ENCODE data around the gene DPY19L3.
"Not testable (repeated sequence)": the region's sequence is repeated elsewhere in the genome, so short reads cannot be mapped to it uniquely, and the experiment has no call there.

The DPY19L3 gene

DNA sequence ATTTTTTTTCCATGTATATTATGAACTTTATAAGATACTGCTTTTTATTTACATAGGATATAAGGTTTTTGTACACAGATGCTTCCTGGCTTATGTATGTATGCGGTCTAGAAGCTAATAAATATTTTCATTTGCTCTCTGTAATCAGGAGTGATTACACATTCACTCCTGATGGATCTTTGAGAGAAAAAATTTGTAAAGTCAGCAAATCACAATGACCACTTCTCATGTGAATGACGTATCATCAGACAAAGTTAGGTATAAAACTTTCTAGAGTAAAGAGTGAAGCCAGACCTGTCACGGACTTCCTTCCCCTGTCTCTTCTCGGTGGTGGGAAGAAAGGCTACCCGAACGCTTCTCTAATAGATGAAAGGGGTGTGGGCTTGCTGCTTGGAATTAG, 31.1 kb downstream of the DPY19L3 start:
- in situ Hi-C loops (cut with MboI; ENCODE audit: low sequenced_read_pairs), result no loop called here

DNA sequence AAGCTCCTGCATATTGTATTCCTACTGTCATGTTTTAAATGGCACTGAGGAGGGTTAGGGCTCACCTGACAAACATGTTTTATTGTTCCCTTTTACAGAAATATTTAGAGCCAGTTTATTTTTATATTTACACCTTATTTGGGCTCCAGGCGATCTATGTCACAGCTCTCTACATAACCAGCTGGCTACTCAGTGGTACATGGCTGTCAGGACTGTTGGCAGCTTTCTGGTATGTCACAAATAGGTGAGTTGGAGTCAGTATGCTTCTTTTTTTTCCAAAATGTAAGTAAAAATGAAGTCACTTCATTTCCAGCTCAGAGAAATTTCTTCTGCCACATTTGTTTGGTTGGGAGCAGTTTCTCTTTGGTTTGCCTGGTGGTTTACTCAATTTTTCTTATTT, 31.5 kb downstream of the DPY19L3 start:
- in situ Hi-C loops (cut with MboI; ENCODE audit: low sequenced_read_pairs), result no loop called here

DNA sequence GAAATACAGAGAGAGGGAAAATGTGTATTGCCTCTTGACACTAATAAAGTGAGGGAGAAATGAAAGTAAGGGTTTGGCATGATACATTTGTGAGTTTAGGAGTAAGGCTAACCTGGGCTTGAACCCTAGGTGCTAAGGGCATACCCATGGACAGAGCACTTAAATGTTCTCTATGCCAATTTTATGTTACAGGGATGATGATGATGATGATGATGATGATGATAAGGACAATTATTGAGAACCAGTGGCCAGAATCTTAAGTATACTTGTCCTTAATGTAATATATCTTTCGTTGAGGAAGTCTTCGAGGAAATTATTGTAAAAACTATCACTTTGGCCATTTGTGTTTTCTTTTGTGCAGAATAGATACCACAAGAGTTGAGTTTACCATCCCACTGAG, 33.2 kb downstream of the DPY19L3 start:
- in situ Hi-C loops (cut with MboI; ENCODE audit: low sequenced_read_pairs), result no loop called here

DNA sequence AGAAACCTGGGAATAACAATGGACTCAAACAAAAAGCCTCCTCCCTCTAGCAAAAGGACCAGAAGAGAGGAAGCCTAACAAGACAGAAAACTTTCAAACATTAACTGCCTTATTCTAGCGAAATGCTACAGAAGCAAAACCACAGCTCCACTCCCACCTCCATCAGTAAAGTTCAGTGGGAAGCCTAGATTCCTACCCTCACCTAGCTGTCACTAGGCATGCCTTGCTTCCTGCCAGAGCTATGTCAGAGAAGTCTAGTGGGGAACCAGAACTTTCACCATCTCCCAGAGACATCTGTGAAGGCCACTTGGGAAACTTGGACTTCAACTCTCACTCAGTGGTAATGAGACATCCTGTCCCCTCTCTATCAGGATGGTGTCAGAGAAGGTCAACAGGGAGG, 37.1 kb downstream of the DPY19L3 start:
- in situ Hi-C loops (cut with MboI; ENCODE audit: low sequenced_read_pairs), result no loop called here

DNA sequence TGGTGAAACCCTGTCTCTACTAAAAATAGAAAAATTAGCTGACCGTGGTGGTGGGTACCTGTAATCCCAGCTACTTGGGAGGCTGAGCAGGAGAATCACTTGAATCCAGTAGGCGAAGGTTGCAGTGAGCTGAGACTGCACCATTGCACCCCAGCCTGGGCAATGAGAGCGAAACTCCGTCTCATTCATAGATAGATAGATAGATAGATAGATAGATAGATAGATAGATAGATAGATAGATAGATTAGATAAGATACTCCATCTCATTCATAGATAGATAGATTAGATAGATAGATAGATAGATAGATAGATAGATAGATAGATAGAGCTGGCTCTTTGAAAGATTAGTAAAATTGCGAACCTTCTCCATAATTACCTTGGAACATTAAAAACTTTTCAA, 42.0 kb downstream of the DPY19L3 start:
- in situ Hi-C loops (cut with MboI; ENCODE audit: low sequenced_read_pairs), result not testable (repeated sequence)

DNA sequence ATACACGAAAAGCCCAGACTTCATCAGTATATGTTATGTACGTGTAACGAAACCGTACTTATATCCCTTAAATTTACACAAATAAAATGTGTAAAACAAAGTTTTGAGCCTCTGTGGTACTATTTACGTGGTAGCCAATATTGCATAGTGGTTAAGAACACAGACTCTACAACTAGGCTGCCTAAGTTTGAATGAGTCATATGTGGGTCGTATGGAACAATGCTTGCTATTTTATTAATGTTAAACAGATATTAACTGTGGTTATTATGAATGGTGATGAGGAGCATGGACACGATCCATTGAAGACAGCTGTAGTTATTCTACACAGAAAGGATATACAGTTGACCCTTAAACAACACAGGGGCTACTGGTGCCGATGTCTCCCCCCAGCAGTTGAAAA, 42.5 kb downstream of the DPY19L3 start:
- in situ Hi-C loops (cut with MboI; ENCODE audit: low sequenced_read_pairs), result no loop called here

DNA sequence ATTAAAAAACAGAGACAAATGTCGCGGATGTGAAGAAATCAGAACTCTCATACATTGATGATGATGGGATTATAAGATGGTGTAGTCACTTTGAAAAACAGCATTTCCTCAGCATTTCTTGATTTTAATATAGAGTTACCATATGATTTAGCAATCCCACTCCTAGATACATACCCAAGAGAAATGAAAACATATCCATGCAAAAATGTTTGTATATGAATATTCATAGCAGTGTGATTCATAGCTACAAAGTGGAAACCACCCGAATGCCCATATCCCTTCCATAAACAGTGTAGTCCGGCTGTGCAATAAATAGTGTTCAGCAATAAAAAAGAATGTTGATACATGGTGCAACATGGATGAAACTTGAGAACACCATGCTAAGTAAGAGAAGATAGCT, 44.6 kb downstream of the DPY19L3 start:
- in situ Hi-C loops (cut with MboI; ENCODE audit: low sequenced_read_pairs), result no loop called here

DNA sequence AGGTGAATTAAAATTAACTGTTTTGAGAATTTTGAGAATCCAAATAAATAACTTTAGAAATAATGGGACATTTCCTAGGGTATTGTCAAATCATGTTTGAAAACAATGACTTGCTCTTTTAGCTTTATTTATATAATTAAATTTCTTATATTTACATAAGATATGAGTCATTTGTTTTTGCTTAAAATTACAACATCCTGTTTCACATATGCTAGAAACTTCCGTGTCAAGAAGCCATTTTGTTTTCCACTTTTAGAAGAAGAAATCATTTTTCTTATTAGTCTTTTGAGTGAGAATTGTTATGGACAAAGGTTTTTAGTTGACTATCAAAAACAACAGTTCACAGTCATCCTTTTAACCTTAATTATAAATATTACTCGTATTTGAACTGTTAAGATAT, 48.2 kb downstream of the DPY19L3 start:
- in situ Hi-C loops (cut with MboI; ENCODE audit: low sequenced_read_pairs), result no loop called here

DNA sequence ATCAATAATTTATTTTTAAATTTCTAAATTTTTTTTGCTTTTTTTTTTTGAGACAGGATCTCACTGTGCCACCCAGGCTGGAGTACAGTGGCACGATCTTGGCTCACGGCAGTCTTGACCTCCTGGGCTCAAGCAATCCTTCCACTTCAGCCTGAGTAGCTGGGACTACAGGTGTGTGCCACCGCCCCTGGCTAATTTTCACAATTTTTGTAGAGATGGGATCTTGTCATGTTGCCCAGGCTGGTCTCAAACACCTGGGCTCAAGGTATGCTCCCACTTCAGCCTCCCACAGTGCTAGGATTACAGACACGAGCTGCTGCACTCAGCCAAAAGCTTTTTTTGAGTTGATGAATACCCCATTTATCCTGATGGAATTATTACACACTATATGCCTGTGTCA, 50.8 kb downstream of the DPY19L3 start:
- in situ Hi-C loops (cut with MboI; ENCODE audit: low sequenced_read_pairs), result no loop called here

DNA sequence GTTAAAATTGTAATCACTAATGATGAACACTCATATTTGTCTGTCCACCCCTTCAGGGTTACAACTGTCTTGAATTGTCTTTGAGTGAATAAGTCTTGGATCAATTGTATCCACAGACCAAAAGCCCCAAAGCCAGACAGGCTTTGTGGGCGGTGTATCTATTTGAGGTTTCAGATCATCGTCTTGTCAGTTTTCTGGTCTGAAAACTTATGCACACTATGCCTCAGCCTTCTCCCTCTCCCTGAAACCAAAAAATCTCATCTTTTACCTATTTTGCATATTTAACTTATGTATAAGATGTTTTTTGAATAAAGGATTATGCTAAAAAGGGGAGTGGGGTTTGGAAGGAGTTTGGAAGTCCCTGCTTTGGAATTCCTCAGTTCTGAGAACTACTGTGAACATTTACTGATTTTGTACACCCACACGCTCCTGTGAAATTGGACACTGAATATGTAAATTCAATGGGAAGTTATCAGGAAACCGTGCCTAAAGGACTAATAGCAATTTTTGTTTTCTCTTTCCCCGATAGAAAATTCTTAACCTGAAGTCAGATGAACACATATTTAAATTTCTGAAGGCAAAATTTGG, 52.1 kb downstream of the DPY19L3 start:
- in situ Hi-C loops (cut with MboI; ENCODE audit: low sequenced_read_pairs), result no loop called here

DNA sequence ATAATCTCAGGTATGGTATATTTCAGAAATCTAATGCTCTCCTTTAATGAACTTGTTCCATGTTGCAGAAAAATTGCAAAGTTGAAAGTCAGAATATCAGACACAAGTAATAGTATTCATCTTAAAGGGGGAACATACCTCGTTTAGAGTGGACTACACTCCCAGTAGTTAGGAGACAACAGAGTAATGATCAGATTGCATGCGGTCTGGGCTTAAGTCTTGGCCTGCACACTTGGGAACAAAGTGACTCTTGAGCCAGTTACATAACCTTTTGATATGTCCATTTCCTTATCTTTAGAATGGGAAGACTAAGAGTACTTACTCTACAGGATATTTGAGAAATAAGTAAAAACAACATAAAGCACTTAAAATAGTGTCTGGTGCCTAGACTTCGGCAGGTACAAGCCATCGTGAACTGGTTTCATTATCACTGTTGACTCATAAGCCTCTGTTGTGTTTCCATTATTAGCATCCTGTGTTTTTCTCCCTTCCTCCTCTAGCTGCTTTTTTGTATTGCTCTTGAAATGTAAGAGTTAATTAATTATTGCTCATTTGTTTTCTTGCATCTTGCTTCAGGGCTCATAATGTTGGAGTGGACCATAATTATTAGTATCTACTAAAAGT, 53.0 kb downstream of the DPY19L3 start:
- in situ Hi-C loops (cut with MboI; ENCODE audit: low sequenced_read_pairs), result no loop called here

DNA sequence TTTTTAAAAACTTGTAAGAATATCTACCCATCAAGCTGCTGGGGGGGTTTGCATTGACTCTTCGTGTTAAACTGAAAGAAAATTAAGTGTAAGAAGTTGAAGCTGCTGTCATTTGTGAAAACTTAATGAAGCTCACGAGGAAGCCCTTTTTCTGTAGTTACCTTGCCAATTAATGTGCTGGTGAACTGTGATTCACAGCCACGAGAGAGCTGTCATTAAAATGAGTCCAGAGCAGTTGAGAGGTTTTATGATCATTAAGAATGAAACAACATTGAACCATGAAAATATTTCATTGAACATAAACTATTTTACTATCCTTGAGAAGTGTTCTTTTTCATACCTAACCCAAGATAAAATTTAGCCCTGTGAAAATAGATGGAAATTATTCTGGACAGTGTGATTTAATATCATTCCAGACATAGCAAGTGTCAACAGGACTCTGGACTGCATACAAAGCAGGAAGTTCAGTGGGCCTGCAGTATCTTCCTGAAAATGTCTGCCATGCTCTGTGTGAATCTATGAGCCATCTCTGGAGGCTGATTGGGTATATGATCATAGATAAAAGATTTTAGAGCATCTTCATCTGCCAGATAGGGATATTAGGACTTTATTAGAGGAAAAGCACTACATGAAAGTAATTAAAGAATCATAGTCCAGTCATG, 53.8 kb downstream of the DPY19L3 start:
- in situ Hi-C loops (cut with MboI; ENCODE audit: low sequenced_read_pairs), result no loop called here

DNA sequence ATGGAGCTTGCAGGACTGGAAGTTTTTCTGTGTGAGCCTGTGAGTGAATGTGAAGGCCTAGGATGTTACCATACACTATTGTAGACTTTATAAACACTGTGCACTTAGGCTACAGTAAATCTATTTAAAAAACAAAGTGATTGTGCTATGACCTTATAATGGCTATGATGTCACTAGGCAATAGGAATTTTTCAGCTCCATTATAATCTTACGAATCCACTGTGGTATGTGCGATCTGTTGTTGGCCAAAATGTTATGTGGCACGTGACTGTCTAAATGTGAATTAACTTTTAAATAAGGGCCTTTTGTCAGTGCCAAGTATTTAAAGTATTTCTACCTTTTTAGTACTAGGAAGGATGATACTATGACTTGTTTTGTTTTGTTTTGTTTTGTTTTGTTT, 54.9 kb downstream of the DPY19L3 start:
- in situ Hi-C loops (cut with MboI; ENCODE audit: low sequenced_read_pairs), result no loop called here

DNA sequence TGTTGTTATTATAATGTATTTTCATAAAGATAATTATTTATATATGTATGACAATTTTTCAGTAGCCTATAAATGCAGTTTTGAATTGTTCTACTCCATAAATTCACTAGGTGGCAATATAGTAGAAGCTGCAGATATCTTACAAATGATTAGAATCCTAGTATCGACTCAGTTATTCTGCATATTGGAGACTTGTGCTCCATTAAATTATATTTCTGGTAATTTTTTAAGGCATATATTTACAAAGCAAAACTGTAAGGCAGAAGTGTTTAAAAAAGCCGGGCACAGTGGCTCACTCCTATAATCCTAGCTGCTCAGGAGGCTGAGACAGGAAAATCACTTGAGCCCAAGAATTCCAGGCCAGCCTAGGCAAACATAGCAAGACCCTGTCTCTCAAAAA, 58.7 kb downstream of the DPY19L3 start:
- in situ Hi-C loops (cut with MboI; ENCODE audit: low sequenced_read_pairs), result no loop called here

DNA sequence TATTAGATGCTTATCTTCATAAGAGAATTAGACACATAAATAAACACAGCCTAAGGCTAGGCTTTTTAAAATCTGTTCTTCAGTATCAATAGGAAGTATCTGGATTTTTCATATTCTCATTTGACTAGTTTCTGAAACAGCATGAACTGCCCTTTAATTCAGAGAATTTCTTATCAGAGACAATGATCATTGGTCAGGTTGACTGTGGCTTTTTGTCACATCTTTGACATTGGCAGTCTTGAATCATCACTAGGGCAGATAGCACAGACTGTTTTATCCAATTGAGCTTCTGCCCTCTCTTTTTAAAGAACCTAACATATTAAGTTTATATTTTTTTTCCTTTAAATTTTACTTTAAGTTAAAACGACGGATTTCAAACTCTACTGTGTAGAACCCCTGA, 59.6 kb downstream of the DPY19L3 start:
- in situ Hi-C loops (cut with MboI; ENCODE audit: low sequenced_read_pairs), result no loop called here

DNA sequence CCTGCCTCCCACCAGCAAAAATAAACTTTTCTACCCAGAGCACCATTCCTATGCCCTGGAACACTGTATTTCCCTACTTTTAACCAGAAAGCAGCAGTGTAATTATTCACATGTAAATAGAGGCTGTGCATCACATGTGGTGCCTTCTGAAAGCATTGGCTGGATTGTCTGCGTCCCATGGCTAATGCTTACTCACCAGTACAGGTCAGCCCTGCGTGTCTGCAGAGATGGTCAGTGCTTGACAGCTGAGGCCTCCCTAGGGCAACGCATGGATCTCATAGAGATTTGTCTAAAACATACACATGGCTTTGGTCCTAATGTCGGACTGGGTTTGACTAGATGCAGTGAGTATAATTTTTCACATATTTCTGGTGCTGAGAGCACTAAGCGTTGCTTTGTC, 64.2 kb downstream of the DPY19L3 start:
- in situ Hi-C loops (cut with MboI; ENCODE audit: low sequenced_read_pairs), result no loop called here

DNA sequence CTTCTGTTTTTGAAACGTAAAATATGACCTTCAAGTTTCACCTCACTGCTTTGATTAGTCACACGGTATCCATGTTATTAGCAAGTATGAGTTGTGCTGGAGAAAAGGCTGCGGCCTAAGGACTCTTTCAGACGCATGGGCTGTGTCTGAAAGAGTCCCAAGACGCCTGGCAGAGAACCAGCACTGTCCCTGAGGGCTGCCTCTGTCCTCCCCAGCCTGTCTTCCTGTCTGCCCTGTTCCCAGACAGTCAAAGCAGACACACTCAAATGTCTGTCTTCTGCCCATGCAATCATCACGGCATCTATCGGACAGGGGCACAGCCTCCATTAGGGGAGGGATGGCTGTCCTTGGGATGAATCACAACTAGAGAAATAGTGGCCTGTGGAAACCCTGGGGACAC, 65.5 kb downstream of the DPY19L3 start:
- in situ Hi-C loops (cut with MboI; ENCODE audit: low sequenced_read_pairs), result no loop called here

DNA sequence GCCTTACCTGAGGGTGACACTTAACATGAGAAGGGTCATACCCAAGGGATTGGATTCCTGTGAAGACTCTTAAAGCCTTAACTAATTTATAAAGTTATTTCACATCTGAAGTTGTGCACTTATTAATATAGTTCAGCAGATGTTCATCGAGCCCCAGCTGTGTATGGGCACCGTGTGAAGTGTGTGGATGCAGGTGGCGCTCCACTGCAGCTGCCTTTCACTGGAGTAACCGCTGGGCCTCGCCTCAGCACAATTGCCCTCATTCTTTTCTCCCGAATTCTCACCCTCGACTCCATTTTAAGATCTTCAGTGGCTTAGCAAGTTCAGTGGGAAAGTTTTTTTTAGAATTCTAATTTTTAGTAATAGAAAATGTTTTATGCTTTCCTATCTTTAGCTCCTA, 66.2 kb downstream of the DPY19L3 start:
- in situ Hi-C loops (cut with MboI; ENCODE audit: low sequenced_read_pairs), result no loop called here

DNA sequence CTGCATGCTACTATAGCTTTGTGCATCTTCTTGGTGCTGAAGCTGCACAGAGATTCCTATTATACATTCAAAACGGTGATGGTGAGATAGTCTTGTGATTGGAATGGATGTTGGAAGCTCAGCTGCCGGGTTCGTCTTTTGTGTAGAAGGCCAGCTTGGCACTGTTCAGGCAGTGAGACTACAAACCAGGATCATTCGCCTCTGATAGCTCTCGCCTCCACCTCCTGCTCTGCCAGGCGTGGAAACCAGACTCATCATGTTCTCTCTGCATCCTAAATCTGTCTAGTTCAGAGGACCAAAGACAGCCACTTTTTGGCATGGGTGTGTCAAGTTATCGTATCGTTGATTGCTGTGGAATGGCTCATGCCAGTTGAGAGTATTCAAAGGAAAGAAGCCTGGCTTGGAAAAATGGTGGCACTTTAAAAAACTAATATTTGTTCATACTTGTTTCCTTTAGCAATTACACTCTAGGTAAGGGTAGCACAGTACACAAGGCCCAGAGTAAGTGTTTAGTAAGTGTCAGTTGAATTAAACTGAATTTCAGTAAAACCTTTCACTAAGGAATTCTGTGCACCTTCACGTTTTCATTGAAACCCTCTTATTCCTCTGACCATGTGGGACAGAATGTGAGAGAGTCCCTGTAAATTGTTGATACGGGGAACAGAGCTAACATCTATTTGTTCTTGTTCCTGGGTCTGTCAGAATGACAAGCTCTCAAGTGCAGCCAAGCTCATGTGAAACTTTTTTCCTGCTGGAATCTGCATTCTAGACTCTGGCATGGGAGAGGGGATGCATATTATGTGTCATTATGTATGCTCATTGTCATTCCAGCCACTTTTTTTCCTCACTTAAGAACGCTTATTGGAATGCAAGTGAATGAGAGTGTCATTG, 69.8 kb downstream of the DPY19L3 start:
- in situ Hi-C loops (cut with MboI; ENCODE audit: low sequenced_read_pairs), result no loop called here

DNA sequence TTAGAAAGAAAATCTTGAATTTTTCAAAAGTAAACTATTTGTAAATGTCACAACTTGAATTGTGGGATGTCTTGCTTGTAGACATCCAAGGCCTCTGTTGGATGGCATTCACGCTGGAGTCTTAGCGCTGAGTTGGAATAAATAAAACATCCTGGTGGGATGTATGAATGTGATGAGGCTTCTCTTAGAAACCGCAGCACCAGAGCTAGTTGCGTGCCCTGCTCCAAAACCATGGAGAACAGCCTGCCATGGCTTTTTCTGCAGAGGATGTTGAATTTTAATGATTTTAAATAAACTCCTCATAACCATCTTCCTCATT, 70.4 kb downstream of the DPY19L3 start:
- in situ Hi-C loops (cut with MboI; ENCODE audit: low sequenced_read_pairs), result no loop called here

DNA sequence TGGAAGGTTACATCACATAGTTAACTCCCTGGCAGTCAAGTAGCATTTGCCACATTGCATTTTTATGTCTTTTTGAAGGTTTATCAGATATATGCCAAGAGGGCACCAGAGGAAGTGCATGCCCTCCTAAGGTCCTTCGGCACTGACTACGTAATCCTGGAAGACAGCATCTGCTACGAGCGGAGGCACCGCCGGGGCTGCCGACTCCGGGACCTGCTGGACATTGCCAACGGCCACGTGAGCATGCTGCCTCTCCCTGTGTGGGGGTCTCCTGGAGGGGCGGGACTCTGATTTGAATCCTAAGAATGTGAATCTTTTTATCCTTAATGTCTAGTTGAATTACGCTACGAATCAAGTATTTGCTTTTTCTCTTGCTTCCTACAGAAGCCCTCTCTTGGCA, 74.8 kb downstream of the DPY19L3 start:
- in situ Hi-C loops (cut with MboI; ENCODE audit: low sequenced_read_pairs), result no loop called here

DNA sequence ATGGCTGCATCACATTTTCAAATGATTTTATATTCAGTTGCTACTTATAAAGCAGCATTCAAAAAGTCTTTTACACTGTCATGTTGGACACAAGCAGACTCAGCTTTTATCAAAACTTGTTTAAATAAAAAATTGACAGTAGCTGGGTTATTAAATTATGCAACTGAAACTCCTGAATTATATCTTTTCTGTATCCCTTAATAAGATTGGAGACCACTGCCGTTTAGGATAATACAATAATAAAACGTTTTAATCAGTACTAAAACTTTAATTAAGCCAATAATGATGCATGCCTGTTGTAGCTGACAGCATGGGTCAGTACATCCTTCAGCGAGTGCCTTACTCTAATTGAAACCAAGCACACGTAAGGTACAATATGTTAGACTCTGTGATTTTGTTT, 78.0 kb downstream of the DPY19L3 start:
- in situ Hi-C loops (cut with MboI; ENCODE audit: low sequenced_read_pairs), result no loop called here
